Neutrophil (primary cell): ENCODE measurements around the gene DNAH10.
"Not testable (repeated sequence)": the region's sequence is repeated elsewhere in the genome, so short reads cannot be mapped to it uniquely, and the experiment has no call there.

Experiments used
- H3K27ac ChIP-seq: fragments of 200-600 bp; sonication (generic); 2 replicates; pipeline ENCODE4 v1.5.1; 2016; ENCODE audit warnings: mild to moderate bottlenecking, moderate library complexity
- H3K27me3 ChIP-seq: fragments of 200-600 bp; sonication (generic); 2 replicates; pipeline ENCODE4 v1.6.0; 2016; ENCODE audit warnings: mild to moderate bottlenecking
- H3K36me3 ChIP-seq: fragments of 200-600 bp; sonication (generic); 2 replicates; pipeline ENCODE4 v1.5.1; 2017
- H3K4me1 ChIP-seq, 2 experiments: fragments of 200-600 bp in 1 of 2; sonication (generic) in 1 of 2; 1 replicate in 1 of 2; 2 replicates in 1 of 2; pipeline versions ENCODE4 v1.5.1 to v1.6.1; 2013 to 2016; ENCODE audit warnings: low read depth in 1 of 2, low read length in 1 of 2, mild to moderate bottlenecking in 1 of 2, moderate library complexity in 1 of 2; ENCODE audit not compliant: control insufficient read depth in 1 of 2, insufficient read depth in 1 of 2
- H3K4me3 ChIP-seq, 2 experiments: fragments of 200-600 bp in 1 of 2; sonication (generic) in 1 of 2; 1 replicate in 1 of 2; 2 replicates in 1 of 2; pipeline ENCODE4 v1.5.1; 2013 to 2016; ENCODE audit warnings: low read depth in 1 of 2, low read length in 1 of 2, mild to moderate bottlenecking in 1 of 2, moderate library complexity in 1 of 2
- H3K9me3 ChIP-seq: fragments of 200-600 bp; sonication (generic); 2 replicates; pipeline ENCODE4 v1.5.1; 2016
- CTCF ChIP-seq: fragments of 200-600 bp; sonication (generic); IDR thresholded peaks from 2 replicates; pipeline ENCODE4 v1.5.1; 2016; ENCODE audit warnings: antibody characterized with exemption

Gene DNAH10

DNA sequence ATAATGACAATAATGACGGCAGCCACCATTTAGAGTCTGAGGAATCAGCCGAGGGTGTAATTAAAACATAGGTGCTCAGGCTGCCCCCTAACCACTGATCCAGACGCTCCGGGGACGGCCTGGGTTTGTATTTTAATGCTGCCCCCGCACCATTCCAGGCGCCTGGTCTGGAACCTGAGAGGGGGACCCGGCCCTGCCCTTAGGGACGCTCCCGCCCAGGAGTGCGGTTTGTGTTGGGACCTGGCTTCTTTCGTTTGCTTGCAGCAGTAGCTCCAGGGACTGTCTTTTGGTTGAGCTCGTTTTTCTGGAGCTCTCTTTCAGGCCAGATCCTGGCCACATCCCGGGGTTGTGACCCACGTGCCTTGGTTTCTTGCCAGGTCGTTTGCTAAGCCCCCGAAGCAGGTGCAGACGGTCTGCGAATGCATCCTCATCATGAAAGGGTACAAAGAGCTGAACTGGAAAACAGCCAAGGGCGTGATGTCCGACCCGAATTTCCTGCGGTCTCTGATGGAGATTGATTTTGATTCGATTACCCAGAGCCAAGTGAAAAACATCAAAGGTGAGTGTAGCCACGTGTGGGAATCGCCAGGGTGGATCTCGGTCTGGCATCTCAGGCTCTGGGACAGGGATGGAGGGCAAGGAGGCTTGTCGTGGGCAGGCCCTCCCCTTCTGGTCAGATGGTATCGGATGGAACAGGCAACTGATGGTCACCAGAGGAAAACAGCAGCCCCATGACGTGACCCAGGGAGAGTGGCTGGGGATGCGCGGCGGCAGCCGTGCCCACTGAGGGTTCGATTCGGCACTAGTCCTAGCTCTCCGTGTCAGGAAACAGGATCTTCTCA lies 147.0 kb downstream of the DNAH10 start:
- Histone ChIP-seq H3K27me3 (no peaks in the 10 kb centered on the region), H3K9me3 (no peaks in the 10 kb centered on the region), H3K4me3 (no peak overlapping the region), H3K4me1 (peaks cover 5 to 10% of the 10 kb centered on the region in 2 experiments), H3K36me3 (peaks cover 8% of the 10 kb centered on the region), H3K27ac (no peak overlapping the region)
- no peak for TF ChIP-seq CTCF

DNA sequence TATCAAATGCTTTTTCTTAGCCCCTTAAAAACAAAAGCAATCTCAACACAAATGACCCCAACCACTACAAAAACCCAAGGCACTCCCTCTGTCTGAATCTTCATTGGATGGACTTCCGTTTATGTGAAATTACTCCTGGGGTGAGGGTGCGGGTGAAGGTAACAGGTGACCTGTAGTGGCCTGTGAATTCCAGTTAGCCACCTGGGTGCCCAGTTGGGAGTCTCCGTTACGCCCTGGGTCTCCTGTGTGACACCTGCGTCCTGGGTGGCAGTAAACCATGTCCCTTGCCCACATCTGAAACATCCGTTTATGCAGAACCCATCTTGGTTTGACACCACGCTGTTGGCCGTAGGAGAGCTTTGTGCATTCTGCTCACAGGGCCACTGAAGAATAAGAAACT lies 148.0 kb downstream of the DNAH10 start:
- Histone ChIP-seq H3K27ac (no peak overlapping the region), H3K27me3 (no peaks in the 10 kb centered on the region), H3K4me3 (no peak overlapping the region), H3K4me1 (peaks cover 3 to 5% of the 10 kb centered on the region in 2 experiments), H3K36me3 (peaks cover 17% of the 10 kb centered on the region), H3K9me3 (no peaks in the 10 kb centered on the region)
- TF ChIP-seq CTCF = no peak

DNA sequence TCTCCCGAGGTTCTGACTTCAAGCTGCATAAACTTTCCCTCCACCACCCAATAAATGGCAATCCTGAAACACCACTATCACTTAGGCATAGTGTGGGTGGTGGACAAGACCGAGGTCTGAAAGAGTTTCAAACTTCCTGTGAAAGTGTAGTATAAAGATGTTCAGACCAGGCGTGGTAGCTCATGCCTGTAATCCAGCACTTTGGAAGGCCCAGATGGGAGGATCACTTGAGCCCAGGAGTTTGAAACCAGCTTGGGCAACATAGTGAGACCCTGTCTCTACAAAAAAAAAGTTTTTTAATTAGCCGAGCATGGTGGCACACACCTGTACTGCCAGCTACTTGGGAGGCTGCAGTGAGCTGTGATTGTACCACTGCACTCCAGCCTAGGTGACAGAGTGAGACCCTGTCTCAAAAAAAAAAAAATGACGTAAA lies 148.7 kb downstream of the DNAH10 start:
- H3K36me3 ChIP-seq = peaks cover 25% of the 10 kb centered on the region
- no peaks in the 10 kb centered on the region for H3K4me1 ChIP-seq
- no peak overlapping the region for H3K4me3 ChIP-seq
- H3K9me3 ChIP-seq = no peaks in the 10 kb centered on the region
- H3K27ac ChIP-seq = no peak overlapping the region
- no peaks in the 10 kb centered on the region for H3K27me3 ChIP-seq
- no peak for TF ChIP-seq CTCF

DNA sequence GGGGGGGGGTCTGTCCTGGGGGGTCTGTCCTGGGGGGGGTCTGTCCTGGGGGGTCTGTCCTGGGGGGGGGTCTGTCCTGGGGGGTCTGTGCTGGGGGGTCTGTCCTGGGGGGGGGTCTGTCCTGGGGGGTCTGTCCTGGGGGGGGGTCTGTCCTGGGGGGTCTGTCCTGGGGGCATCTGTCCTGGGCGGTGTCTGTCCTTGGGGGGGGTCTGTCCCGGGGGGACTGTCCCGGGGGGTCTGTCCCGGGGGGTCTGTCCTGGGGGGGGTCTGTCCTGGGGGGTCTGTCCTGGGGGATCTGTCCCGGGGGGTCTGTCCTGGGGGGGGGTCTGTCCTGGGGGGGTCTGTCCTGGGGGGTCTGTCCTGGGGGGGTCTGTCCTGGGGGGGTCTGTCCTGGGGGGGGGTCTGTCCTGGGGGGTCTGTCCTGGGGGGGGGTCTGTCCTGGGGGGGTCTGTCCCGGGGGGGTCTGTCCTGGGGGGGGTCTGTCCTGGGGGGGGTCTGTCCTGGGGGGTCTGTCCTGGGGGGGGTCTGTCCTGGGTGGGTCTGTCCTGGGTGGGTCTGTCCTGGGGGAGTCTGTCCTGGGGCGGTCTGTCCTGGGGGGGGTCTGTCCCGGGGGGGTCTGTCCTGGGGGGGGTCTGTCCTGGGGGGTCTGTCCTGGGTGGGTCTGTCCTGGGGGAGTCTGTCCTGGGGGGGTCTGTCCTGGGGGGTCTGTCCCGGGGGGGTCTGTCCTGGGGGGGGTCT lies 149.7 kb downstream of the DNAH10 start:
- not testable (repeated sequence) for H3K4me1 ChIP-seq, H3K27me3 ChIP-seq, H3K27ac ChIP-seq, H3K4me3 ChIP-seq, H3K9me3 ChIP-seq
- peaks cover 35% of the 10 kb centered on the region for H3K36me3 ChIP-seq

- H3K9me3 ChIP-seq = no peaks in the 10 kb centered on the region
- no peaks in the 10 kb centered on the region for H3K27me3 ChIP-seq
- TF ChIP-seq CTCF = no peak
- no peaks in the 10 kb centered on the region for H3K4me1 ChIP-seq
- no peak overlapping the region for H3K4me3 ChIP-seq
- H3K27ac ChIP-seq = no peak overlapping the region
- peaks cover 41% of the 10 kb centered on the region for H3K36me3 ChIP-seq
These were observed 150.6 kb downstream of the DNAH10 start for GRCh38 chr12:123912415-123913380.
